Testis (tissue), 2 donors: Measurements from ENCODE around the gene CCR1.

ENCODE experiments used
- CTCF ChIP-seq, 3 experiments: fragments of 450-650 bp in 2 of 3; fragments of 200-600 bp in 1 of 3; sonication (generic) in 1 of 3; IDR thresholded peaks; one replicate each; pipeline ENCODE4 v1.5.1; 2016 to 2019; ENCODE audit warnings: antibody characterized with exemption in 3 of 3, mild to moderate bottlenecking in 2 of 3, moderate library complexity in 1 of 3
- POLR2A ChIP-seq: fragments of 450-650 bp; IDR thresholded peaks from one replicate; pipeline ENCODE4 v1.6.1; 2017; ENCODE audit warnings: antibody characterized with exemption, mild to moderate bottlenecking, moderate library complexity

DNA sequence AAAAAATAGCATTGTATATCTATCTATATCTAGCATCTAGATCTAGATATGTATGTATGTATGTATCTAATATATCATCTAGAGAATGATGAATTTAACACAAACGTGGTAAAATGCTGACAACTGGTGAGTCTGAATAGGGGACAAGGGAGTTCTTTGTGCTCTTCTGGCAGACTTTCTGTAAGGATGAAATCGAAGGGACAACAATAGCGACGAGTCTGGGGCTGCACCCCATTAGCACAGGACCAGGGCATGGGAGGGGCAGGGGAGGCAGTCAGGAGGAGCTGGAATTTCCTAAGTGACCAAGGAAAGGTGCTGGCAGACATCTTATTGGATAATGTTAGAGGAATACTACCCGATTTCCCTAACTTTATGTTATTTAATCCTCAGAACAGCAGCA, 7.9 kb downstream of the CCR1 start:
- TF ChIP-seq POLR2A: no peak
- TF ChIP-seq CTCF (IDR thresholded peaks at IDR 0.05): no peak
